G401.6 (cell line): ENCODE results near the gene MRPL12.

ENCODE experiments used
- FAIRE-seq: peaks from 2 replicates; lab custom pipeline; 2012; peaks lifted over from hg19 to GRCh38; lab: Jason Lieb, UNC

The MRPL12 gene

GRCh38 chr17:81682565-81683207 lies 20.5 kb upstream of the MRPL12 start:
- no peak for FAIRE-seq

GRCh38 chr17:81683208-81683583 lies 20.0 kb upstream of the MRPL12 start:
- no peak for FAIRE-seq

- peak; percentile 98 for FAIRE-seq
These were observed 19.4 kb upstream of the MRPL12 start, which contains the start of the genes ARL16 and HGS for GRCh38 chr17:81683584-81684441. TSS of gene ARL16 (minus strand) at chr17:81683797. CDS start at chr17:81683753, 44 bp downstream. TSS of gene HGS (plus strand) at chr17:81684011. CDS start at chr17:81684067, 56 bp downstream.

- no peak for FAIRE-seq
These were observed 18.7 kb upstream of the MRPL12 start for GRCh38 chr17:81684442-81684911.

- FAIRE-seq = no peak
These were observed 18.1 kb upstream of the MRPL12 start for GRCh38 chr17:81685108-81685507.

- FAIRE-seq = no peak
These were observed 16.6 kb upstream of the MRPL12 start for GRCh38 chr17:81686614-81687013.

GRCh38 chr17:81687770-81688541 lies 15.2 kb upstream of the MRPL12 start:
- FAIRE-seq = no peak

- FAIRE-seq = no peak
These were observed 14.6 kb upstream of the MRPL12 start for GRCh38 chr17:81688616-81689015.

- no peak for FAIRE-seq
These were observed 13.1 kb upstream of the MRPL12 start for GRCh38 chr17:81690066-81690465.

- FAIRE-seq = no peak
These were observed 12.6 kb upstream of the MRPL12 start for GRCh38 chr17:81690549-81690948.

- FAIRE-seq = no peak
These were observed 12.0 kb upstream of the MRPL12 start for GRCh38 chr17:81691196-81691595.

GRCh38 chr17:81691608-81692007 lies 11.6 kb upstream of the MRPL12 start:
- FAIRE-seq = no peak

- FAIRE-seq = no peak
These were observed 9.5 kb upstream of the MRPL12 start for GRCh38 chr17:81693509-81694210.

GRCh38 chr17:81694810-81695209 lies 8.4 kb upstream of the MRPL12 start:
- FAIRE-seq = no peak

GRCh38 chr17:81695211-81695610 lies 8.0 kb upstream of the MRPL12 start:
- no peak for FAIRE-seq

- no peak for FAIRE-seq
These were observed 7.4 kb upstream of the MRPL12 start for GRCh38 chr17:81695801-81696200.

GRCh38 chr17:81696218-81696941 lies 6.8 kb upstream of the MRPL12 start:
- FAIRE-seq = no peak

- FAIRE-seq = no peak
These were observed 5.7 kb upstream of the MRPL12 start for GRCh38 chr17:81697261-81698044.

- FAIRE-seq = no peak
These were observed 2.5 kb upstream of the MRPL12 start for GRCh38 chr17:81700353-81701287.
